Smooth muscle cell (in vitro differentiated cells): ENCODE measurements around the gene IL17REL. TPM values are rescaled to one million over a fixed set of nuclear protein-coding genes. Genes with fewer than 3 reads are reported as not detected.

ENCODE experiments used
- DNase-seq: peaks from one replicate; lab custom pipeline; 2025; ENCODE audit not compliant: unreplicated experiment; lab: John Stamatoyannopoulos, UW
- H2AFZ ChIP-seq: fragments of 200-600 bp; sonication (generic); 2 replicates; pipeline ENCODE4 v1.6.0; 2016; ENCODE audit warnings: antibody characterized with exemption, low read depth, mild to moderate bottlenecking
- H3F3A ChIP-seq: fragments of 200-600 bp; sonication (generic); 2 replicates; pipeline ENCODE4 v1.6.0; 2017; ENCODE audit warnings: antibody characterized with exemption, low read depth
- H3K27ac ChIP-seq: fragments of 200-600 bp; sonication (generic); 2 replicates; pipeline ENCODE4 v1.5.1; 2016; ENCODE audit warnings: low read depth, mild to moderate bottlenecking
- H3K27me3 ChIP-seq: fragments of 200-600 bp; sonication (generic); 2 replicates; pipeline ENCODE4 v1.6.1; 2016; ENCODE audit warnings: low read depth, mild to moderate bottlenecking
- H3K36me3 ChIP-seq: fragments of 200-600 bp; sonication (generic); 2 replicates; pipeline ENCODE4 v1.5.1; 2016; ENCODE audit warnings: low read depth
- H3K4me1 ChIP-seq: fragments of 200-600 bp; sonication (generic); 2 replicates; pipeline ENCODE4 v1.5.1; 2016; ENCODE audit warnings: low read depth
- H3K4me2 ChIP-seq: fragments of 200-600 bp; sonication (generic); 2 replicates; pipeline ENCODE4 v1.6.0; 2016; ENCODE audit warnings: mild to moderate bottlenecking
- H3K4me3 ChIP-seq: fragments of 200-600 bp; sonication (generic); 2 replicates; pipeline ENCODE4 v1.5.1; 2016; ENCODE audit warnings: mild to moderate bottlenecking
- H3K79me2 ChIP-seq: fragments of 200-600 bp; sonication (generic); 2 replicates; pipeline ENCODE4 v1.6.0; 2016; ENCODE audit warnings: low read depth, mild to moderate bottlenecking
- H3K9ac ChIP-seq: fragments of 200-600 bp; sonication (generic); 2 replicates; pipeline ENCODE4 v1.6.0; 2016; ENCODE audit warnings: low read depth
- H3K9me3 ChIP-seq: fragments of 200-600 bp; sonication (generic); replicated peaks from 2 replicates; pipeline ENCODE4 v1.5.1; 2016; ENCODE audit warnings: low read depth
- H4K20me1 ChIP-seq: fragments of 200-600 bp; sonication (generic); 2 replicates; pipeline ENCODE4 v1.6.0; 2016; ENCODE audit warnings: low read depth
- CTCF ChIP-seq: fragments of 200-600 bp; sonication (generic); IDR thresholded peaks from 2 replicates; pipeline ENCODE4 v1.5.1; 2017; ENCODE audit warnings: borderline replicate concordance, mild to moderate bottlenecking, antibody characterized with exemption; ENCODE audit not compliant: insufficient read depth, poor library complexity, severe bottlenecking
- WGBS: methylation state at CpG from one replicate; pipeline ENCODE4 v1.1.7; 2016; ENCODE audit warnings: low lambda C conversion rate; 5-methylcytosine and 5-hydroxymethylcytosine counted together
- polyA plus RNA-seq: library from polyadenylated mRNA; unstranded; fragments of >200 nt; fragmentation: Nextera tagmentation; extraction: Ambion mirVana; gene quantifications from 2 replicates; pipeline ENCODE4 v1.2.1, GENCODE V29; 2016
- total RNA-seq: library from RNA; depleted of rRNA; stranded (reverse); fragments of >200 nt; gene quantifications from 2 replicates; pipeline ENCODE4 v1.2.3, GENCODE V29; 2014

Gene IL17REL
- total and polyA plus RNA-seq, 2 experiments from 2014 or later: 0.04 TPM; not detected in 1

DNA sequence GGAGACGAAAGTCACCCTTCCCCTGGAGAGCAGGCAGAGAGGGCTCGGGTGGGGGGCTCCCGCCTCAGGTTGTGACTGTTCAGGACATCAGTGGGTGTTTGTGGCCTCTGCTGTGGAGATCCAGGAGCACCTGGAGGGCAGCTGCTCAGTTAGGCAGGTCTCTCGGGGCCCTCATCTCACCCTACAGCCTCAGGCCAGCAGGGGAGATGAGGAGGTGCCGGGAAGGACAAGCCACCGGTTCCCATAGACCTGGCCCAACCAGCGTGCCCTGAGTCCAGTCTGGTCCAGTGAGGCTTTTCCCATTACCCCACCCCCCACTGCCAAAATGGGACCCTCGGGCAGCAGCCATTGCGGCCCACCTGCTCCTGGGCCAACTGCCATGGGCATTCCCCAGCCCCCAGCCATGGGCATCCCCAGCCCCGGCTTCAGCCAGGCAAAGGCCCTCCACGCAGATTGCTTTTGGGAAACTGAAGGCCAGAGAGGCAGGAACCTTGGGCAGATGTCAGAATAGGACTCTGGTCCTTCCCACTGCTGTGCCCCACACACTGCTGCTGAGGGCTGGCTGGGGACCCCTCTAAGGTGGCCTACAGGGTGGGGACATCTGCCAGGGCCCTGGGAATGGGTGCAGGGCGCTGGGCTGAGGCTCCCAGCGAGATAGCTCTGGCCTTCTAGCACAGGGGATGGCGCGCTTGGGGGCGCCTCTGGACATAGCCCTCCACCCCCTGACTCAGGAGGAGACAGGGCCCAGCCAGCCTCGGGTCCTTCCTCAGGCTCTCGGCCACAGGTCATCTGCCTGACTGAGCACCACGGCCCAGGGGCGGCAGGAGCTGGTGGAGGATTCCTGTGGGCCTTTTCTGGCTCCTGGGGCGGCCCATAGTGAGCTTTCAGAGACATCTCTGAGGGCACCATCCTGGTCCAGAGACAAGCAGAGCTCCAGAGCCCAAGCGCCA, 47.2 kb downstream of the IL17REL start:
- 94% methylated on average over 21 of the region's 22 CpGs for WGBS

DNA sequence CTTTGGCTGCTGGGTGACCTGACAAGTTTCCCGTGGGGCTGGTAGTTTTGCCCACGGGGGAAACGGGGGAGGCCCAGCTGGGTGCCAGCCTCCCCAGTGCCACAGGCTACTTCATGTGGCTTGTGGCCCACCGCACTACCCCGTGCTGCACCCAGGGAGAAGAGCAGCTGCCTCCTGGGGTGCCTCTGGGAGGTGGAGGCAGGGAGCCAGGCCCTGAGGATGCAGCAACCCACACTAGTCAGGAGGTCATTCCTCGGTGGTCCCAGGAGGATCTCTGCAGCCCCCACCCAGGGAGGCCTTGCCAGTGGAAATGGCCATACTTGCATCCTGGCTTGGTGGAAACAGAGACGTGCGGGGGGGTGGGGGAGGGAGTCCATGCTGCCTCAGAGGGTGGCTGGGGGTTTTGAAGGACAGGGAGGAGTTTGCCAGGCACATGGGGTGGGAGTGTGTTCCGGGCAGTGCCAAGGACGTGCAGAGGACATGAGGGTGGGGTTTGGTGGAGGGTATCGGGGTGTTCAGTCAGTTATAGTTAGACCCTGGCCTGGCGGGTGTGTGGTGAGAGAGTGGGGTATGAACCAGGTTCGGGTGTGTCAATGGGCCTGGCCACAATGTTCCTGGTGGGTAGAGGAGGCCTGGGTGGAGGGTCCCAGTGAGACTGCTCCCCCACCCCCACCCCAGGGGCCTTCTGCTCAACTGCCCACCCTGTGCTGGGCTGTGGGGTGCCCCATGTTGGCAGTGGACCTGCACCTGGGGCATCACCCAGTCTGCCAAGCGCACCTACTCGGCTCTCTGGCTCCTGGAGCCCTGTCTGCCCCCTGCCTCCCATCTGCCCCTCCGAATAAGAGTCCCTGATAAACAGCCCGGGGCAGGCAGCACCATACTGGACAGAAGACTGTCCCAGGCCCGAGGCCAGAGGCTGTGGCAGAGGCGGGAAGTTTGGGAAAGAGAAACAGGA, 48.2 kb downstream of the IL17REL start:
- H3K4me3 ChIP-seq: no peak overlapping the region
- no peak overlapping the region for H3K9ac ChIP-seq
- no peak overlapping the region for H2AFZ ChIP-seq
- H3F3A ChIP-seq: no peaks in the 10 kb centered on the region
- no peaks in the 10 kb centered on the region for H3K27me3 ChIP-seq
- no peaks in the 10 kb centered on the region for H3K36me3 ChIP-seq
- H3K4me2 ChIP-seq: no peak overlapping the region
- DNase-seq: no peak
- peaks cover 44% of the 10 kb centered on the region for H4K20me1 ChIP-seq
- H3K4me1 ChIP-seq: peaks cover 8% of the 10 kb centered on the region
- peak overlapping the region; percentile 96 for H3K27ac ChIP-seq
- H3K9me3 ChIP-seq: no peaks in the 10 kb centered on the region
- H3K79me2 ChIP-seq: peaks cover 33% of the 10 kb centered on the region
- no peak for TF ChIP-seq CTCF
- WGBS: 94% methylated on average over 15 of the region's 19 CpGs

More for the DNA sequence above, 47.2 kb downstream of the IL17REL start:
- Histone ChIP-seq H3K27ac (peak overlapping the region; percentile 19), H3F3A (no peaks in the 10 kb centered on the region), H2AFZ (no peak overlapping the region), H3K4me2 (no peak overlapping the region), H3K9ac (no peak overlapping the region), H3K4me1 (peaks cover 8% of the 10 kb centered on the region), H3K27me3 (no peaks in the 10 kb centered on the region), H3K36me3 (no peaks in the 10 kb centered on the region), H3K9me3 (no peaks in the 10 kb centered on the region), H3K79me2 (peaks cover 33% of the 10 kb centered on the region), H4K20me1 (peaks cover 44% of the 10 kb centered on the region), H3K4me3 (no peak overlapping the region)
- no peak for DNase-seq
- no peak for TF ChIP-seq CTCF

DNA sequence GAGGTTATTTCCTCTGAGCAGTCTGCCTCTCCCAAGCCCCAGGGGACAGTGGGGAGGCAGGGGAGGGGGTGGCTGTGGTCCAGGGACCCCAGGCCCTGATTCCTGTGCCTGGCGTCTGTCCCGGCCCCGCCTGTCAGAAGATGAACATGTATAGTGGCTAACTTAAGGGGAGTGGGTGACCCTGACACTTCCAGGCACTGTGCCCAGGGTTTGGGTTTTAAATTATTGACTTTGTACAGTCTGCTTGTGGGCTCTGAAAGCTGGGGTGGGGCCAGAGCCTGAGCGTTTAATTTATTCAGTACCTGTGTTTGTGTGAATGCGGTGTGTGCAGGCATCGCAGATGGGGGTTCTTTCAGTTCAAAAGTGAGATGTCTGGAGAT, 48.9 kb downstream of the IL17REL start:
- Histone ChIP-seq H3K27ac (peak overlapping the region; percentile 96), H3K9ac (no peak overlapping the region)

More for the DNA sequence above, 48.9 kb downstream of the IL17REL start:
- Histone ChIP-seq H3K36me3 (no peaks in the 10 kb centered on the region), H2AFZ (no peak overlapping the region), H3K4me3 (peak overlapping the region; percentile 63), H3K79me2 (peaks cover 33% of the 10 kb centered on the region), H3K9me3 (no peaks in the 10 kb centered on the region), H3K4me1 (peaks cover 8% of the 10 kb centered on the region), H3K4me2 (peak overlapping the region; percentile 98), H3K27me3 (no peaks in the 10 kb centered on the region), H3F3A (no peaks in the 10 kb centered on the region), H4K20me1 (peaks cover 44% of the 10 kb centered on the region)
- no peak for DNase-seq
- WGBS: 79% methylated on average over 6 of the region's 6 CpGs
- no peak for TF ChIP-seq CTCF
